Large intestine (tissue), 3 donors: Measurements from ENCODE around the gene PRDX3. TPM values are rescaled to one million over a fixed set of nuclear protein-coding genes. Genes with fewer than 3 reads are reported as not detected.

ENCODE experiments used
- DNase-seq, 2 donors: peaks; one replicate each; pipeline versions ENCODE4 v3.0.0 to v3.0.0-alpha.2; 2013
- H3K27ac ChIP-seq: one replicate; pipeline ENCODE4 v1.5.1; 2013; ENCODE audit warnings: low read length
- H3K27me3 ChIP-seq: 2 replicates; pipeline ENCODE4 v1.6.1; 2013; ENCODE audit warnings: low read length; ENCODE audit not compliant: control insufficient read depth, insufficient read depth
- H3K36me3 ChIP-seq: 2 replicates; pipeline ENCODE4 v1.6.1; 2013; ENCODE audit warnings: low read length; ENCODE audit not compliant: control insufficient read depth, insufficient read depth
- H3K4me1 ChIP-seq: one replicate; pipeline ENCODE4 v1.6.1; 2013; ENCODE audit warnings: low read length; ENCODE audit not compliant: control insufficient read depth, insufficient read depth
- H3K4me3 ChIP-seq: one replicate; pipeline ENCODE4 v1.5.1; 2013; ENCODE audit warnings: low read length
- H3K9me3 ChIP-seq: one replicate; pipeline ENCODE4 v1.6.1; 2013; ENCODE audit warnings: mild to moderate bottlenecking, low read depth, low read length, moderate library complexity; ENCODE audit not compliant: control insufficient read depth
- WGBS: methylation state at CpG from one replicate; pipeline ENCODE4 v1.1.5; 2013; ENCODE audit warnings: low lambda C conversion rate; ENCODE audit not compliant: insufficient coverage; 5-methylcytosine and 5-hydroxymethylcytosine counted together
- polyA plus RNA-seq: library from polyadenylated mRNA; unstranded; fragments of 120-200 nt; gene quantifications from one replicate; pipeline ENCODE4 v1.2.1, GENCODE V29; 2013

Gene PRDX3
- polyA plus RNA-seq, 1 donor: 194 TPM

DNA sequence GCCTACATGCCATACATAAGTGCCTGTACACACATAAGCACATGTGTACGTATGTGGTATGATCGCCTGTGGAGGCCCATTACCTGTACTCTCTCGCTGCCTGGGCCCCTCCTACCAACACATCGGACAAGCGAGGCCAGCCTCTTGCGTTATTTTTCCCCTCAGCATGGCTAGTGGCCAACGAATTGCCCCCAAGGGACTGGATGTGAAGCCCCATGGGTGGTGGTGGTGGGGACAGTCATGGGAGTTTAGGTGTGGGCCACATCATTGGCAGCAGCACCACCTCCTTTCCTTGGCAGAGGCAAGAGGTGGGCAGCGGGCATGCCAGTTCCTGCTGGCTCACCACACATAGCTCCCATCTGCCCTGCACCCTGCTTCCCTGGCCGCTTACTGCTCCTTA, 38.8 kb upstream of the PRDX3 start:
- Histone ChIP-seq H3K9me3 (no peaks in the 10 kb centered on the region), H3K27ac (no peak overlapping the region), H3K36me3 (peaks cover 3% of the 10 kb centered on the region), H3K4me3 (no peak overlapping the region), H3K27me3 (no peaks in the 10 kb centered on the region), H3K4me1 (peaks cover 21% of the 10 kb centered on the region)
- WGBS: no CpG with 5 or more reads among the region's 9 CpGs
- DNase-seq: no peak

DNA sequence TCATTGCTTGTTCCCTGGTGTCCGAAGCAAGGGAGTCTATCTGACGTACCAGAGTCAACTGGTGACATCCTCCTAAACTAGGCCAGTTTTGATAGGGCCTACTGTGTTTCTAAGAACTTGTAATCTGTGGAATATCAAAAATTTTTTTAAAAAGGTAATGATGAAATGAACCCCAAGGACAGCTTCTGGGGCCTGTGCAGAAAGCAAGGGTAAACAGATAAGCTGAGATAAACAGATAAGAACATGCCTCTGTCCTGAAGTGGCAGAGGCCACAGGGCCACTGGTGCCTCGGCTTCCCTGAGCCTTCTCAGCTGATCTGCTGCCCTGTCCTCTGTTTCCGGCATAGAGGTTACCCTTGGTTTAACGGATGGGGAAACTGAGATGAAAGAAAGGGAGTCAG, 37.5 kb upstream of the PRDX3 start:
- Histone ChIP-seq H3K27ac (no peak overlapping the region), H3K9me3 (no peaks in the 10 kb centered on the region), H3K4me3 (no peak overlapping the region), H3K27me3 (no peaks in the 10 kb centered on the region), H3K36me3 (peaks cover 3% of the 10 kb centered on the region), H3K4me1 (peaks cover 20% of the 10 kb centered on the region)
- no CpG with 5 or more reads among the region's 5 CpGs for WGBS
- no peak for DNase-seq

DNA sequence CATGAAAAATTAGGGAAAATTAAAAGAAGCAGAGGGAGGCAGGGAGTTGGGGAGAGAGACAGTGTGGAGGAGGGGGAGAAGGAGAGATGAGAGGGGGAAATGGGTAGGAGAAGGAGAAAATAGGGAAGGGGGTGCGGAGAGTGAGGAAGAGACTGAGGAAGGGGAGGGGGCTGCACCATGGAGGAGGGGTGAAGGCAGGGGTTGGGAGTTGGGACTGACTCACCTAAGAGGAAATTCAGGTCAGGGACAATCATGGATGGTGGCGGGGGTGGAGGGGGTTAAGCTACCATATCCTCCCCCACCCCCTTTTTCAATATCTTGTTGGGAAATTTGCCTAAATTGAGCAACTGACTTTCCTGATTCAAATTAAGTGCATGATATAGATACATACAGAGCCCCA, 36.8 kb upstream of the PRDX3 start:
- Histone ChIP-seq H3K9me3 (no peaks in the 10 kb centered on the region), H3K36me3 (peaks cover 3% of the 10 kb centered on the region), H3K27me3 (no peaks in the 10 kb centered on the region), H3K4me1 (peaks cover 20% of the 10 kb centered on the region), H3K4me3 (no peak overlapping the region), H3K27ac (no peak overlapping the region)
- no peak for DNase-seq
- no CpG with 5 or more reads among the region's 2 CpGs for WGBS

DNA sequence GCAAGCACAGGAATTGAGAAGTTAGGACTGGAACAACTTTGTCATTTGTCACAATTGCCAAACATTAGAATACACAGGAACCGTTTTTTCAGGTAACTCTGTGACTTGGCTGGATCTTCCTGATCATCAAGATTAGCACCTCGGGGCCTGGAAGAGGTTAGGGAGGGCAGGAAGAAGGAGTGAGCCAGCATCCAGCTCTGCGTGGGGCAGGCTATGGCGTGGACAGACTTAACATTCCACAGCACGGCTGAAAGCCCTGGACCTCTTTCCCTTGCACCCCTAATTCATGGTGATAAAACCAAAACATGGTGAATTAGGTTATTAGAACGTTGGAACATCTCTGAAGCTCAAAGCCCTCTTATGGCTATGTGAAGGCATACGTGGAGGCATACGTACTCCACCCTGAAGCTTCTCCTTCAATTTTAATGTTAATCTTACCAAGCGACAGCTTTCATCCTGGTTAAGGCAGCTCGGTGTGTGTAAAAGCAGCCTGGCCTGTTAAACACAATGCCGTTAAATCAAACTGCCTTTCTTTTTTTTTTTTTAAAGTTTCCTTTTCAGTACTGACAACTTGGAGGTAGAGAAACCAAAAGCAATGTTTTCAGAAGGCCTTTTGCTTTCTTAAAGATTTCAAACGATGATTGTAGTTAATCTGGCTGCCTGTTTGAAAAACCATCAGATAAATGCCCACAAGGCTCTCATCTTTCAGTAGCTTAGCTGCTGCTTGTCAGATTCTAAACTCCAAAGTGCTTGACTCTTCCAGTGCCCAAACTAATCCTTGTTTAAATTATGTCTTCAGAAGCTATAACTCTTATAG, 33.2 kb upstream of the PRDX3 start:
- peak overlapping the region; percentile 53 for H3K27ac ChIP-seq
- H3K4me3 ChIP-seq: no peak overlapping the region
- no peaks in the 10 kb centered on the region for H3K9me3 ChIP-seq
- no peak for DNase-seq
- no peaks in the 10 kb centered on the region for H3K27me3 ChIP-seq
- H3K36me3 ChIP-seq: peaks cover 3% of the 10 kb centered on the region
- WGBS: 80% methylated on average over 1 of the region's 12 CpGs
- peaks cover 27% of the 10 kb centered on the region for H3K4me1 ChIP-seq

DNA sequence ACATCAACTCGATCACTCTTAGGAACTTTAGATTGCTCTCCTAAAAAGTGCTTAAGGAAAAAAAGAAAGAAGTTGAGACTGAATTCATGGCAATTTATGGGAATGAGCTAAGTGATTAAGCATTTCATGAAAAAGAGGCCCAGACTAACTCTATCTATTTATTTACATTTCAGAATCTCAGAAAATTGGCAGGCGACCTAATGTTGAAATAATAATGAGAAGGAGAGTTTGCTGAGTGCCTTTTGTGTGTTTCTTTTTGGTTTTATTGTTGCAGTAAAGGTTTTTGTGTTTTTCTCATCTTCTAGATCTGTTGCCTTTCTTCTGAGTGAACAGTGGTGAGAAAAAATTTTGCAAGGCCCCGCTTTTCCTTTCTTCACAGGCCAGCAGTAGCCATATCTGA, 32.6 kb upstream of the PRDX3 start:
- WGBS: no CpG with 5 or more reads among the region's 3 CpGs
- peaks cover 28% of the 10 kb centered on the region for H3K4me1 ChIP-seq
- no peak overlapping the region for H3K4me3 ChIP-seq
- H3K36me3 ChIP-seq: peaks cover 3% of the 10 kb centered on the region
- no peaks in the 10 kb centered on the region for H3K27me3 ChIP-seq
- peak in 1 of 2 donors; percentile 27 for DNase-seq
- no peaks in the 10 kb centered on the region for H3K9me3 ChIP-seq
- peak overlapping the region; percentile 53 for H3K27ac ChIP-seq

DNA sequence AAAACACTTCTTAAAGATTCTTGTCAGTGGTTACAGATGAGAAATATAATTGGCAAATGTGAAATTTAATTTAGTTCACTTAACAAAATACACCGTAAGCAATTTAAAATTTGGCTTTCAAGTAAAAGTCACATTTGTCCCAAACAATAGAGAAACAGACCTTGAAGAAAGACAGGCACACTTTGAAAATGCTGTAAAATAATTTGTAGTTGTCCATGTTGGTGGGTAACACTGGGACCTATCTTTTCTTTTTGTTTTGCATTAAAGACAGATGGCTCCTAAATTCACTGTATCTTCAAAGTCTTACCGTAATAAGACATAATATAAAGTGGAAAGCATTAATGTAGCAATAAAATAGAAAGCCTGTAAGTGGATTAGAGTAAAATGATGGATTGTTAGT, 32.0 kb upstream of the PRDX3 start:
- H3K4me1 ChIP-seq: peaks cover 30% of the 10 kb centered on the region
- no peak overlapping the region for H3K4me3 ChIP-seq
- 84% methylated on average over 2 of the region's 2 CpGs for WGBS

DNA sequence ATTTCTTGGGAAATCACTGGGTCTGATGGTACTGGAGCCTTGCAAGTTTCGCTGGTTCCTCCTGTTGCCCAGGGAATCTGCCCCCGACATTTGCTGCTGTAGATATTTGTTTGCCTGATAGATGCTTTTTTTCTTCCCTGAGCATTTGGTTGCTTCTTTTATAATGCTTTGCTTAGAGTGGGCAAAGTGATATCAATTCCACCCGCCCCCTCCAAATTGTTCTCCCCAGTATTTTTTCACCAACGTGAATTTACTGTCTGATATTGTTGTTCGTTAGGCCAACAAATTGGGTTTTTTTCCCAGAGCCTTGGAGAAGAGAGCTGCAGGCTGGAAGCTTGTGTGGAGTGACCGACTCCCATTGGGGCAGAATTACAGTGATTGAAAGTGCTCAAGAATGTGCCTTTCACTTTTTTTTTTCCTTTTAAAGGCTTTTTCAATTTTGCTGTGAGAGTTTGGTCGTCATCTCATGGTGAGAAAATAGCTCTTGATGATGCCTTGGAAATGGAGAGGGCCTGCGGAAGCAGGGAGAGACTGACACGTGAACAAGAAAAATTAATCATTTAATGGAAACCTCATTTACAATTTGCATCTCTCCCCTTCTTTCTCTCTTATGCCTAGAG, 31.2 kb upstream of the PRDX3 start:
- peak in 1 of 2 donors; percentile 35 for DNase-seq
- Histone ChIP-seq H3K27me3 (no peaks in the 10 kb centered on the region), H3K9me3 (no peaks in the 10 kb centered on the region), H3K36me3 (peaks cover 3% of the 10 kb centered on the region), H3K4me1 (peaks cover 30% of the 10 kb centered on the region), H3K4me3 (no peak overlapping the region), H3K27ac (peak overlapping the region; percentile 5)
- 67% methylated on average over 3 of the region's 9 CpGs for WGBS

More for the DNA sequence above, 32.0 kb upstream of the PRDX3 start:
- no peaks in the 10 kb centered on the region for H3K9me3 ChIP-seq
- H3K27me3 ChIP-seq: no peaks in the 10 kb centered on the region
- no peak for DNase-seq
- peaks cover 3% of the 10 kb centered on the region for H3K36me3 ChIP-seq
- H3K27ac ChIP-seq: no peak overlapping the region

DNA sequence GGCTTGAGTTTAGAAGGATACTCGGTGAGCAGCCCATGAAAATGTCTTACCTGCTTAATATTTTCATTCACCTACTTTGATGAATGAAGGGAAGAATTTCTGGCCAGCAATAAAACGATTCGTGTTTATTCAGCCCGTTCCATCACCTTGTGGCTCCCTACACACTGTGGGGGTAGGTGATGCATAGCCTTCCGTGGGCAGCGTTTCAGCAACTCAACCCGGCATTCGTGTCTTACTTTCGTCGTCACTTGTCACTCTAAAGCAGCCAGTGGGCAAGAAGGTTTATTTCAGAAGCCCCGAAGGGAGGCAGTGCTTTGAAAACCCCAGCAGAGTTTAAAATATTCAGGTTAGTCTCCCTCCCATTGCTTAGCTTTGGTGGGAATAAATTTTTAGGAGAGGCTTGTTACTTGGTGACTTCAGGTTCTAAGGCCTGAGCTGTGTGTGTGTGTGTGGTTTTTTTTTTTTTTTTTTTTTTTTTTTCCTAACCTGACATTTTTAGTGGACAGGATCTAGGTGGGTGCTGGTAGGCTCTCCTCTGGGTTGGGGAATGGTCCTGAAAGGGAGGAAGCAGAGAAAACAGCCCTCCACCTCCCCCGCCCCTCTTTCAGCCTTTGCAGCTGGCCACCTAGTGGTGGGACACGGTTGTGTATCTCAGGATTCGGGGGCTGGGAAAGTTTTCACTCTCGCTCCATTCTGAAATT, 30.6 kb upstream of the PRDX3 start:
- H3K9me3 ChIP-seq: no peaks in the 10 kb centered on the region
- peak overlapping the region; percentile 59 for H3K27ac ChIP-seq
- H3K36me3 ChIP-seq: peaks cover 3% of the 10 kb centered on the region
- H3K4me1 ChIP-seq: peaks cover 30% of the 10 kb centered on the region
- H3K4me3 ChIP-seq: peak overlapping the region; percentile 54
- 40% methylated on average over 1 of the region's 15 CpGs for WGBS
- peak in 1 of 2 donors; percentile 67 for DNase-seq
- no peaks in the 10 kb centered on the region for H3K27me3 ChIP-seq

DNA sequence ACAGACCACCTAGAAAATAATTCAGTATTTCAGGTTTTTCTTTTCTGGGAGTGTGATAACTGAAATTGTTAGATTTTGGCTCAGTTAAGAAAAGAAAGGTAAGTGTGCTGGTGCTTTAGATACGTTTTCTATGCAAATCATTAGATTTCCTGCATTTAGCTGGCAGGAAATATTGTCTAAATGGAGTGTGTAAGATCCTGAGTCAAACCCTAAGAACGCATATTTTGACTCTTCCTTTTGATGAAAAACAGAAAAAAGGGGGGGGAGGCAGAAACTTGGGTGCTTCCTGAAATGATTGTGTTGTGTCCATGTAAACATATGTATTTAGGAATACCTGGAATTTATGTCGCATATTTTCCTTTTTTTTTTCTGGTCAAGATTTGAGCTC, 29.9 kb upstream of the PRDX3 start:
- no peaks in the 10 kb centered on the region for H3K9me3 ChIP-seq
- H3K4me1 ChIP-seq: peaks cover 30% of the 10 kb centered on the region
- peak overlapping the region; percentile 59 for H3K27ac ChIP-seq
- DNase-seq: peak in 1 of 2 donors; percentile 20
- H3K27me3 ChIP-seq: no peaks in the 10 kb centered on the region
- H3K36me3 ChIP-seq: peaks cover 3% of the 10 kb centered on the region
- 35% methylated on average over 3 of the region's 3 CpGs for WGBS
- H3K4me3 ChIP-seq: peak overlapping the region; percentile 54

DNA sequence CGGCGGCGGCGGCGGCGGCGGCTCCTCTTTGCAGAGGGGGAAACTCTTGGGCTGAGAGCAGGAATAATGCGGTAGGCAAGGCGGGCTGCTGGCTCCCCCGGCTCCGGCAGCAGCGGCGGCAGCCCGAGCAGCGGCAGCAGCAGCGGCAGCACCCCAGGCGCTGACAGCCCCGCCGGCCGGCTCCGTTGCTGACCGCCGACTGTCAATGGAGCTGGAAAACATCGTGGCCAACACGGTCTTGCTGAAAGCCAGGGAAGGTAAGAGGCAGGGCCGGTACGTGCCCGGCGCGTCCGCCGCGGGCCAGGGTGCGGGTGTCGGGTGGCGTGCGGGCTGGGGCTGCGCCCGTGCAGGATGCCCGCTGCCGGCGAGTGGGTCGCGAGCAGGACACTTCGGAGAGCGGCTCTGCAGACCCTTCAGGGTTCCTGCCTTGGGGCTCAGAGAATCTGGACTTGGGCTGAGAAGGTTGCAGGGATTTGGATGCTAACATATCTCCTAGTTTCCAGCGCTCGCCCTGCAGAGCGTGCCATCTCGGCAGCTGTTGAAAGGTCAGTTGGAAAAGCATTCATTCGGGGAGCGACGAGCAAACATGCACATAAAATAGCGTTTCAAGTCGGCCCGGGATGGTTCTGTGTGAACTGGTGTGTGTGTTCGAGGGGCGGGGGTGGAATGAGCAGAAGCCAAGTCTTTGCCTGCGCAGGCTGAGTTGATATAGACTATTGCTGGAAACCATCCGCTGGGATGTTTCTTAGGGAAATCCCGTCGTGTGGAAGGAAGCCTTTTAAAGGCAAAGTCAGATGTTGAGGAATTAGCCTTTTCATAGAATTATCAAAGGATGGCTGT, 29.3 kb upstream of the PRDX3 start:
- no CpG with 5 or more reads among the region's 62 CpGs for WGBS
- Histone ChIP-seq H3K27ac (peak overlapping the region; percentile 59), H3K36me3 (peaks cover 3% of the 10 kb centered on the region), H3K9me3 (no peaks in the 10 kb centered on the region), H3K27me3 (no peaks in the 10 kb centered on the region), H3K4me3 (peak overlapping the region; percentile 54), H3K4me1 (peaks cover 30% of the 10 kb centered on the region)
- DNase-seq: peak; percentile 37 to 72
